H9 (cell line): ENCODE data around the gene DMRTC1. TPM values are rescaled to one million over a fixed set of nuclear protein-coding genes. Genes with fewer than 3 reads are reported as not detected.
"Not testable (repeated sequence)": the region's sequence is repeated elsewhere in the genome, so short reads cannot be mapped to it uniquely, and the experiment has no call there.

Source experiments
- DNase-seq: peaks from one replicate; pipeline ENCODE4 v3.0.0-alpha.2; 2017
- H2AFZ ChIP-seq: one replicate; pipeline ENCODE4 v1.6.1; 2013; ENCODE audit warnings: mild to moderate bottlenecking, low read length, control low read depth, moderate library complexity
- H2AK5ac ChIP-seq: 2 replicates; pipeline ENCODE4 v1.6.1; 2013; ENCODE audit warnings: low read length, control low read depth, mixed read lengths; ENCODE audit not compliant: insufficient read length
- H2BK120ac ChIP-seq: one replicate; pipeline ENCODE4 v1.6.1; 2013; ENCODE audit warnings: low read depth, mild to moderate bottlenecking, low read length, control low read depth, inconsistent platforms; ENCODE audit not compliant: poor library complexity, severe bottlenecking
- H2BK12ac ChIP-seq: 2 replicates; pipeline ENCODE4 v1.6.1; 2013; ENCODE audit warnings: low read length, control low read depth, mixed read lengths, low read depth; ENCODE audit not compliant: insufficient read length
- H2BK15ac ChIP-seq: 2 replicates; pipeline ENCODE4 v1.6.1; 2013; ENCODE audit warnings: low read depth, low read length, control low read depth
- H2BK20ac ChIP-seq: one replicate; pipeline ENCODE4 v1.6.1; 2013; ENCODE audit warnings: low read depth, mild to moderate bottlenecking, low read length, control low read depth, inconsistent platforms; ENCODE audit not compliant: poor library complexity, severe bottlenecking
- H2BK5ac ChIP-seq: 2 replicates; pipeline ENCODE4 v1.6.1; 2013; ENCODE audit warnings: low read length, control low read depth, mixed read lengths; ENCODE audit not compliant: insufficient read length
- H3K14ac ChIP-seq: 2 replicates; pipeline ENCODE4 v1.6.1; 2013; ENCODE audit warnings: low read length, control low read depth; ENCODE audit not compliant: insufficient read depth
- H3K18ac ChIP-seq: 2 replicates; pipeline ENCODE4 v1.6.1; 2013; ENCODE audit warnings: low read depth, mild to moderate bottlenecking, mixed read lengths, low read length, control low read depth; ENCODE audit not compliant: insufficient read length
- H3K23ac ChIP-seq: 2 replicates; pipeline ENCODE4 v1.6.1; 2013; ENCODE audit warnings: low read length, control low read depth, mixed read lengths, low read depth; ENCODE audit not compliant: insufficient read length
- H3K23me2 ChIP-seq: 2 replicates; pipeline ENCODE4 v1.6.1; 2013; ENCODE audit warnings: low read depth, mild to moderate bottlenecking, mixed read lengths, low read length, control low read depth; ENCODE audit not compliant: insufficient read length, poor library complexity, severe bottlenecking
- H3K27ac ChIP-seq: 2 replicates; pipeline ENCODE4 v1.5.1; 2013; ENCODE audit warnings: low read length, control low read depth, mixed read lengths, low read depth; ENCODE audit not compliant: insufficient read length
- H3K27me3 ChIP-seq: 2 replicates; pipeline ENCODE4 v1.6.1; 2013; ENCODE audit warnings: low read length, control low read depth, inconsistent platforms; ENCODE audit not compliant: insufficient read depth
- H3K4ac ChIP-seq: 2 replicates; pipeline ENCODE4 v1.6.1; 2013; ENCODE audit warnings: low read depth, mild to moderate bottlenecking, control low read depth, inconsistent platforms, low read length, moderate library complexity
- H3K4me1 ChIP-seq: 2 replicates; pipeline ENCODE4 v1.6.1; 2013; ENCODE audit warnings: low read length, control low read depth, inconsistent platforms; ENCODE audit not compliant: insufficient read depth
- H3K4me2 ChIP-seq: 2 replicates; pipeline ENCODE4 v1.6.1; 2013; ENCODE audit warnings: low read length, control low read depth, mixed read lengths; ENCODE audit not compliant: insufficient read length, insufficient read depth
- H3K56ac ChIP-seq: 2 replicates; pipeline ENCODE4 v1.6.1; 2013; ENCODE audit warnings: low read depth, mild to moderate bottlenecking, mixed read lengths, low read length, control low read depth; ENCODE audit not compliant: insufficient read length
- H3K79me1 ChIP-seq: 2 replicates; pipeline ENCODE4 v1.6.1; 2013; ENCODE audit warnings: low read depth, mild to moderate bottlenecking, moderate library complexity, low read length, control low read depth, inconsistent platforms; ENCODE audit not compliant: insufficient read depth, poor library complexity, severe bottlenecking
- H3K79me2 ChIP-seq: 2 replicates; pipeline ENCODE4 v1.6.1; 2013; ENCODE audit warnings: low read length, control low read depth, inconsistent platforms; ENCODE audit not compliant: insufficient read depth
- H3K9ac ChIP-seq: 2 replicates; pipeline ENCODE4 v1.6.1; 2013; ENCODE audit warnings: low read length, control low read depth, mixed read lengths; ENCODE audit not compliant: insufficient read length; ENCODE audit errors: extremely low read depth
- H3K9me3 ChIP-seq: one replicate; pipeline ENCODE4 v1.6.1; 2013; ENCODE audit warnings: low read depth, low read length, inconsistent platforms; ENCODE audit not compliant: control insufficient read depth
- H3T11ph ChIP-seq: one replicate; pipeline ENCODE4 v1.6.1; 2013; ENCODE audit warnings: mild to moderate bottlenecking, low read length, control low read depth, inconsistent platforms
- H4K20me1 ChIP-seq: one replicate; pipeline ENCODE4 v1.6.1; 2013; ENCODE audit not compliant: control insufficient read depth, insufficient read length, insufficient read depth
- H4K5ac ChIP-seq: 2 replicates; pipeline ENCODE4 v1.6.1; 2013; ENCODE audit warnings: low read depth, mild to moderate bottlenecking, mixed read lengths, low read length, control low read depth; ENCODE audit not compliant: insufficient read length
- H4K8ac ChIP-seq: replicated peaks from 2 replicates; pipeline ENCODE4 v1.6.1; 2013; ENCODE audit warnings: low read length, control low read depth, mixed read lengths, low read depth; ENCODE audit not compliant: insufficient read length
- H4K91ac ChIP-seq: 2 replicates; pipeline ENCODE4 v1.6.1; 2013; ENCODE audit warnings: low read depth, mild to moderate bottlenecking, moderate library complexity, mixed read lengths, low read length, control low read depth; ENCODE audit not compliant: insufficient read length
- H3K27ac Mint-ChIP-seq, 3 experiments: 2 replicates in 2 of 3; 3 replicates in 1 of 3; pipeline ENCODE4 v1.8.0; 2020 to 2021; ENCODE audit warnings: mixed read lengths in 3 of 3, mild to moderate bottlenecking in 1 of 3, moderate library complexity in 1 of 3
- H3K27me3 Mint-ChIP-seq: 2 replicates; pipeline ENCODE4 v1.8.0; 2021; ENCODE audit warnings: low read depth, mild to moderate bottlenecking, moderate library complexity, mixed read lengths
- H3K36me3 Mint-ChIP-seq, 3 experiments: 2 replicates in 2 of 3; 3 replicates in 1 of 3; pipeline ENCODE4 v1.8.0; 2020 to 2021; ENCODE audit warnings: low read depth in 3 of 3, mixed read lengths in 3 of 3; ENCODE audit not compliant: insufficient read depth in 1 of 3
- H3K4me1 Mint-ChIP-seq, 2 experiments: 2 replicates each; pipeline ENCODE4 v1.8.0; 2020; ENCODE audit warnings: mixed read lengths in 2 of 2
- H3K4me3 Mint-ChIP-seq, 2 experiments: 2 replicates in 1 of 2; 3 replicates in 1 of 2; pipeline ENCODE4 v1.8.0; 2020 to 2021; ENCODE audit warnings: mild to moderate bottlenecking in 2 of 2, mixed read lengths in 2 of 2, moderate library complexity in 1 of 2
- H3K9me3 Mint-ChIP-seq, 2 experiments: 2 replicates in 1 of 2; 3 replicates in 1 of 2; pipeline ENCODE4 v1.8.0; 2020; ENCODE audit warnings: mild to moderate bottlenecking in 2 of 2, mixed read lengths in 2 of 2, moderate library complexity in 1 of 2
- WGBS: extraction: QIAGEN DNeasy Blood & Tissue Kit; methylation state at CpG from one replicate; pipeline ENCODE4 v1.1.7; 2013; ENCODE audit warnings: missing lambda C conversion rate, low lambda C conversion rate, mixed read lengths; ENCODE audit not compliant: insufficient read length; ENCODE audit errors: extremely low coverage; 5-methylcytosine and 5-hydroxymethylcytosine counted together
- total RNA-seq: library from RNA; stranded (reverse); gene quantifications from 2 replicates; pipeline ENCODE4 v1.2.1, GENCODE V29; 2021

Gene DMRTC1
- total RNA-seq, 1 experiment from 2014 or later, result not detected

DNA sequence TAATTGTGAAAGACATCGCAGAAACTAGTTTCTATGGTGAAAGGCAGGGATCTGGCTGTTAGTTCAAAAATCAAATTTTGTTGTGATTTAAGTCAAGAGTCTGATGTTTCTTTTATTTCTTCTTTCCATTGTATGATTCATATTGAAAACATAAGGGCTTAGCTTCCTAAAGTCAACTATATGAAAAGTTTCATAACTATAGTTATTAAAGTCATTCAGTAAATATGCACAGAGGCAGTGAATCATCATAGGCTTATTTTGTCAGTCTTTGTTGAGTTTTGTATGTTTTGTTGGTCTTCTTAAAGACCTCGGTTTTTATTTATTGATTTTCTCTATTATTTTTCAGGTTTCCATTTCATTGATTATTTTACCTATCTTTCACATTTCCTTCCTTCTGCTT lies 60.7 kb downstream of the DMRTC1 start:
- not testable (repeated sequence) for H3T11ph ChIP-seq, H2BK5ac ChIP-seq, H3K27ac ChIP-seq, H3K79me2 ChIP-seq, H4K5ac ChIP-seq, H4K8ac ChIP-seq, H2AFZ ChIP-seq, H4K20me1 ChIP-seq, H3K56ac ChIP-seq, DNase-seq, H2AK5ac ChIP-seq, H3K9ac ChIP-seq, H2BK15ac ChIP-seq, H3K9me3 ChIP-seq, H2BK12ac ChIP-seq, H3K4me1 Mint-ChIP-seq, H3K27ac Mint-ChIP-seq, H3K4me2 ChIP-seq, H3K36me3 Mint-ChIP-seq, H2BK120ac ChIP-seq, H3K4ac ChIP-seq, H3K4me1 ChIP-seq, H3K23ac ChIP-seq, H3K79me1 ChIP-seq, H3K9me3 Mint-ChIP-seq, H2BK20ac ChIP-seq, H3K18ac ChIP-seq, H3K4me3 Mint-ChIP-seq, H4K91ac ChIP-seq, H3K23me2 ChIP-seq, H3K27me3 ChIP-seq, H3K27me3 Mint-ChIP-seq, H3K14ac ChIP-seq
- no CpG with 5 or more reads among the region's 2 CpGs for WGBS

DNA sequence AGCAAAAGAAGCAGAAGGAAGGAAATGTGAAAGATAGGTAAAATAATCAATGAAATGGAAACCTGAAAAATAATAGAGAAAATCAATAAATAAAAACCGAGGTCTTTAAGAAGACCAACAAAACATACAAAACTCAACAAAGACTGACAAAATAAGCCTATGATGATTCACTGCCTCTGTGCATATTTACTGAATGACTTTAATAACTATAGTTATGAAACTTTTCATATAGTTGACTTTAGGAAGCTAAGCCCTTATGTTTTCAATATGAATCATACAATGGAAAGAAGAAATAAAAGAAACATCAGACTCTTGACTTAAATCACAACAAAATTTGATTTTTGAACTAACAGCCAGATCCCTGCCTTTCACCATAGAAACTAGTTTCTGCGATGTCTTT lies 106.1 kb downstream of the DMRTC1 start:
- no CpG with 5 or more reads among the region's 2 CpGs for WGBS
- not testable (repeated sequence) for H2BK15ac ChIP-seq

More for the DNA sequence above, 106.1 kb downstream of the DMRTC1 start:
- not testable (repeated sequence) for H3K27ac ChIP-seq, H3K36me3 Mint-ChIP-seq, H3K23me2 ChIP-seq, H3K23ac ChIP-seq, H2BK5ac ChIP-seq, H3K9me3 ChIP-seq, H3K56ac ChIP-seq, H4K8ac ChIP-seq, H3K4ac ChIP-seq, H3K4me3 Mint-ChIP-seq, H4K5ac ChIP-seq, H3T11ph ChIP-seq, H3K4me1 ChIP-seq, H3K27ac Mint-ChIP-seq, H3K14ac ChIP-seq, H2BK120ac ChIP-seq, H4K20me1 ChIP-seq, H3K4me1 Mint-ChIP-seq, H3K27me3 ChIP-seq, H3K4me2 ChIP-seq, H4K91ac ChIP-seq, H3K79me1 ChIP-seq, H2BK12ac ChIP-seq, H3K27me3 Mint-ChIP-seq, H2AFZ ChIP-seq, H2BK20ac ChIP-seq, H2AK5ac ChIP-seq, H3K9ac ChIP-seq, DNase-seq, H3K9me3 Mint-ChIP-seq, H3K18ac ChIP-seq, H3K79me2 ChIP-seq
